Myocyte (in vitro differentiated cells): ENCODE results near the gene SERTAD3. TPM values are rescaled to one million over a fixed set of nuclear protein-coding genes. Genes with fewer than 3 reads are reported as not detected.
"Not testable (repeated sequence)": the region's sequence is repeated elsewhere in the genome, so short reads cannot be mapped to it uniquely, and the experiment has no call there.

Source experiments
- DNase-seq: peaks from one replicate; pipeline ENCODE4 v3.0.0-alpha.2; 2012; ENCODE audit warnings: low read depth
- total RNA-seq: library from RNA; depleted of rRNA; stranded (reverse); fragments of >200 nt; gene quantifications from 2 replicates; pipeline ENCODE4 v1.2.3, GENCODE V29; 2014

SERTAD3 gene
- total RNA-seq, 1 donor from 2014 or later, result 28.1 TPM

- DNase-seq, result peak; percentile 49
Observed at GRCh38 chr19:40411125-40411842, 32.9 kb downstream of the SERTAD3 start.

- DNase-seq, result no peak
Observed at GRCh38 chr19:40410030-40410389, 34.1 kb downstream of the SERTAD3 start.

- DNase-seq, result not testable (repeated sequence)
Observed at GRCh38 chr19:40408598-40408925, 35.6 kb downstream of the SERTAD3 start.

GRCh38 chr19:40407714-40408597 lies 36.2 kb downstream of the SERTAD3 start:
- DNase-seq, result no peak

GRCh38 chr19:40403262-40403984 lies 40.7 kb downstream of the SERTAD3 start:
- DNase-seq, result peak; percentile 82

- no peak for DNase-seq
Observed at GRCh38 chr19:40400559-40400958, 43.6 kb downstream of the SERTAD3 start.

GRCh38 chr19:40398417-40399131 lies 45.6 kb downstream of the SERTAD3 start:
- DNase-seq, result no peak

- DNase-seq, result no peak
Observed at GRCh38 chr19:40397568-40397906, 46.6 kb downstream of the SERTAD3 start.

GRCh38 chr19:40396886-40397567 lies 47.1 kb downstream of the SERTAD3 start:
- DNase-seq, result no peak

- DNase-seq, result no peak
Observed at GRCh38 chr19:40395956-40396355, 48.2 kb downstream of the SERTAD3 start.

GRCh38 chr19:40394816-40395210 lies 49.3 kb downstream of the SERTAD3 start:
- no peak for DNase-seq

GRCh38 chr19:40393894-40394815 lies 50.0 kb downstream of the SERTAD3 start:
- DNase-seq, result no peak

GRCh38 chr19:40392894-40393517 lies 51.1 kb downstream of the SERTAD3 start:
- no peak for DNase-seq

- no peak for DNase-seq
Observed at GRCh38 chr19:40392123-40392522, 52.0 kb downstream of the SERTAD3 start.

Other genes starting within 250 kb of the SERTAD3 start
- not detected in 2 replicates for gene TTC9B, start 226.0 kb downstream of the SERTAD3 start, total RNA-seq
- not detected in 2 replicates for gene CCNP, start 217.6 kb downstream of the SERTAD3 start, total RNA-seq
- 91.2 and 93.3 TPM in 2 replicates for gene AKT2, start 159.0 kb downstream of the SERTAD3 start, total RNA-seq
- gene C19orf47, start 95.9 kb downstream of the SERTAD3 start, total RNA-seq, result 60.5 and 67.8 TPM in 2 replicates
- 740 and 993 TPM in 2 replicates for gene PLD3, start 95.6 kb downstream of the SERTAD3 start, total RNA-seq
- gene HIPK4, start 54.2 kb downstream of the SERTAD3 start, total RNA-seq, result 0.05 and 0.26 TPM in 2 replicates
- 2.6 and 2.8 TPM in 2 replicates for gene PRX, start 31.0 kb downstream of the SERTAD3 start, total RNA-seq
- gene SERTAD1, start 18.3 kb downstream of the SERTAD3 start, total RNA-seq, result 12.9 and 23.0 TPM in 2 replicates
- gene BLVRB, start 21.4 kb upstream of the SERTAD3 start, total RNA-seq, result 75.8 and 76.3 TPM in 2 replicates
- gene SPTBN4, start 22.7 kb upstream of the SERTAD3 start, total RNA-seq, result 0.31 and 1.3 TPM in 2 replicates
- 27.8 and 32.2 TPM in 2 replicates for gene SHKBP1, start 132.5 kb upstream of the SERTAD3 start, total RNA-seq
- gene LTBP4, start 157.0 kb upstream of the SERTAD3 start, total RNA-seq, result 3.7 and 11.0 TPM in 2 replicates
- gene NUMBL, start 246.3 kb upstream of the SERTAD3 start, total RNA-seq, result 75.4 and 112 TPM in 2 replicates